Heart right ventricle (tissue), 16 donors: ENCODE measurements around the gene TLE2. TPM values are rescaled to one million over a fixed set of nuclear protein-coding genes. Genes with fewer than 3 reads are reported as not detected.
"Not testable (repeated sequence)": the region's sequence is repeated elsewhere in the genome, so short reads cannot be mapped to it uniquely, and the experiment has no call there.

Experiments used
- ATAC-seq, 8 donors: fragments of 200-7000 bp; cut with Tn5 transposase; one replicate each; pipeline ENCODE4 v1.9.1; 2020; ENCODE audit warnings: mild to moderate bottlenecking in 8 of 8, moderate library complexity in 8 of 8, moderate number of reproducible peaks in 1 of 8
- DNase-seq, 2 donors: peaks; one replicate each; pipeline ENCODE4 v3.0.0-alpha.2; 2020
- H3K27ac ChIP-seq, 10 donors: fragments of 200-600 bp; sonication (generic) in 2 of 10; one replicate each; pipeline versions ENCODE4 v1.5.0 to v1.8.0; 2020 to 2022; ENCODE audit warnings: mild to moderate bottlenecking in 3 of 10
- H3K27me3 ChIP-seq, 7 donors: fragments of 200-600 bp; one replicate each; pipeline ENCODE4 v1.8.0; 2021 to 2022; ENCODE audit warnings: mild to moderate bottlenecking in 2 of 7
- H3K36me3 ChIP-seq, 9 donors: fragments of 200-600 bp; sonication (generic) in 1 of 9; one replicate each; pipeline versions ENCODE4 v1.5.0 to v1.8.0; 2020 to 2022; ENCODE audit warnings: mild to moderate bottlenecking in 2 of 9
- H3K4me1 ChIP-seq, 9 donors: fragments of 200-600 bp; sonication (generic) in 1 of 9; one replicate each; pipeline versions ENCODE4 v1.5.0 to v1.8.0; 2020 to 2022; ENCODE audit warnings: mild to moderate bottlenecking in 4 of 9
- H3K4me3 ChIP-seq, 10 donors: fragments of 200-600 bp; sonication (generic) in 2 of 10; one replicate each; pipeline versions ENCODE4 v1.5.0 to v1.8.0; 2020 to 2022; ENCODE audit warnings: mild to moderate bottlenecking in 7 of 10, moderate library complexity in 2 of 10
- H3K9me3 ChIP-seq, 11 donors: fragments of 200-600 bp in 10 of 11; sonication (generic) in 2 of 11; one replicate each; pipeline versions ENCODE4 v1.5.0 to v1.8.0; 2013 to 2022; ENCODE audit warnings: mild to moderate bottlenecking in 2 of 11, control low read depth in 1 of 11, moderate library complexity in 1 of 11
- CTCF ChIP-seq, 9 donors: fragments of 200-600 bp; sonication (generic) in 2 of 9; IDR thresholded peaks; one replicate each; pipeline versions ENCODE4 v1.5.0 to v1.8.0; 2021 to 2022; ENCODE audit warnings: antibody characterized with exemption in 9 of 9, mild to moderate bottlenecking in 5 of 9, moderate library complexity in 1 of 9
- WGBS, 2 donors: extraction: QIAGEN DNeasy Blood & Tissue Kit; methylation state at CpG; one replicate each; pipeline ENCODE4 v1.1.7; 2013; ENCODE audit warnings: inconsistent platforms in 1 of 2; 5-methylcytosine and 5-hydroxymethylcytosine counted together
- intact Hi-C, 10 donors: fragments of 100-400 bp; cut with DNase I; formaldehyde crosslinking; loops; one replicate each; pipeline versions ENCODE4 v1.11.1 to v1.14.2; 2022
- polyA plus RNA-seq, 2 donors: library from polyadenylated mRNA; stranded (reverse); fragments of 200-250 nt; gene quantifications; one replicate each; pipeline ENCODE4 v1.2.3, GENCODE V29; 2013
- total RNA-seq, 10 donors: library from RNA; stranded (reverse); fragmentation: NEBNext Ultra II Directional in 3 of 10; extraction: Animal tissue kit (Norgen Biotek cat#: 25700) in 3 of 10; gene quantifications; one replicate each; pipeline versions ENCODE4 v1.2.1 to v1.2.4, GENCODE V29; 2021 to 2023
- donor health status: Arrhythmogenic right ventricular cardiomyopathy.
- donor health status: ischemic (EF 13 %, LVEDD 7.1; RV severe dilation, severe dysfunction).
- donor health status: healthy with polysubstance abuse.
- donor health status: DM: no; HTN: yes; CAD: no.
- donor health status: DM: no; HTN: no; CAD: no.
- donor health status: ischemic (EF 25% LVEDD 6.9; RV normal size, moderate dysfunction).
- donor health status: ischemic (EF 25% LVEDD 5.7; RV mildly dilated, moderate dysfunction).
- donor health status: healthy.
- donor health status: DM: yes; HTN: yes; CAD: no.
- donor health status: Ischemic cardiomyopathy.
- donor health status: ischemic (EF 35%, LVEDD 5.7; RV mildly dilated, moderate dysfunction).
- donor health status: nonischemic (EF 11% LVEDD 7.7; RV severe dilation, severe dysfunction).
- donor health status: DM: yes; HTN: yes; CAD: no.
- donor health status: PGD.
- donor health status: ischemic (EF 29% LVEDD 5.4; RV normal size, mild dysfunction).
- donor health status: nonischemic (EF 23%, LVEDD 6.1; RV moderate dilation, normal function).

The TLE2 gene
- total and polyA plus RNA-seq, 12 donors: 28.2 to 64.5 (median 39.9) TPM

DNA sequence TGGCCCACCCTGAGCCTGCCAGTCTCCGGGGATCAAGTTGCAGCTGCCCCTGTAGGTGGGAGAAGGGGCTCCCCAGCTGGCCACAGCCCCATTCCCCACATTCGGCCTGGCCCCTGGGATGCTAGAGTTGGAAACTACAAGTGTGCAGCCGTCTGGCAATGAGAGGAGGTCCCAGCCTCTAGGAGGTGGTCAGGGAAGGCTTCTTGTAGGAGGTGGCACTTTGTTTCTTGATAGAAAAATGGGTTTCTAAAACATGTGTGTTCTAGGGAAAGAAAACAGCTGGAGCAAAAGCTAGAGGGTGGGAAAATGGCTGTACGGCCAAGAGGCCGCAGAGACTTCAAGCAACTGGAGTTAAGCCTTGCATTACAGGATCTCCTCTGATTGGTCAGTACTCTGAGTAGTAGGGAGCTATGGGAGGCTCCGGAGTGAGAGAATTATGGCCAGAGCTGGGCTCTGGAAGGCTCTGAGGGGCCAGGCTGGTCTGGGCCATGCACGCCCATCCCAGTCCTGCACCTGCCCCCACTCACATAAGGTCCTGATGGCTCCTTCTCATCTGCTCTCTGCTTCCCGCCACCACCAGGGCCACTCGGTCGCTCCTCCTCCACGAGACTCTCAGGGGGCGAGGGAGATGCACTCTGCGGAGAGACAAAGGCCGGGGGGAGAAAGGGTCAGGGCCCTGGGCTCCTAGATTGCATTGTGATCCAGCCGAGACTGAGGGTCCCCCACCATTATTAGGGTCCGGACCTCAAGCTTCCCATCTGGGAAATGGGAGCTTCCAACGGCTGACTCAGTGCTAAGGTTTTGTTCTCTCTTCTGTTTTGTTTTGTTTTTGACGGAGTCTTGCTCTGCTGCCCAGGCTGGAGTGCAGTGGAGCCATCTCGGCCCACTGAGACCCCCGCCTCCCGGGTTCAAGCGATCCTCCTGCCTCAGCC, 13.7 kb downstream of the TLE2 start:
- ATAC-seq: no peak
- H3K27me3 ChIP-seq: no peaks in the 10 kb centered on the region
- no peaks in the 10 kb centered on the region for H3K4me1 ChIP-seq
- intact Hi-C loops: no loop called here
- H3K27ac ChIP-seq: no peak overlapping the region
- no peaks in the 10 kb centered on the region for H3K9me3 ChIP-seq
- H3K36me3 ChIP-seq: peaks cover 0 to 73% (median 4%) of the 10 kb centered on the region in 9 donors
- no peak for DNase-seq
- TF ChIP-seq CTCF (IDR thresholded peaks at IDR 0.05): no peak
- no peak overlapping the region for H3K4me3 ChIP-seq
- 94% methylated on average over 22 of the region's 22 CpGs for WGBS, 2 donors

GRCh38 chr19:3014135-3014534, 14.9 kb downstream of the TLE2 start:
- DNase-seq (no peak), ATAC-seq (no peak)
- no peak for TF ChIP-seq CTCF (IDR thresholded peaks at IDR 0.05)
- peaks cover 0 to 76% (median 8%) of the 10 kb centered on the region in 9 donors for H3K36me3 ChIP-seq
- H3K27ac ChIP-seq: no peak overlapping the region
- 99% methylated on average over 8 of the region's 8 CpGs for WGBS, 2 donors
- H3K4me3 ChIP-seq: no peak overlapping the region
- intact Hi-C loops: no loop called here
- no peaks in the 10 kb centered on the region for H3K4me1 ChIP-seq
- H3K27me3 ChIP-seq: no peaks in the 10 kb centered on the region
- no peaks in the 10 kb centered on the region for H3K9me3 ChIP-seq

- H3K4me1 ChIP-seq: no peaks in the 10 kb centered on the region
- H3K36me3 ChIP-seq: peaks cover 0 to 81% (median 9%) of the 10 kb centered on the region in 9 donors
- H3K4me3 ChIP-seq: no peak overlapping the region
- ATAC-seq (no peak), DNase-seq (no peak)
- 79 to 84% methylated on average over 7 of the region's 7 CpGs for WGBS, 2 donors
- intact Hi-C loops: no loop called here
- no peaks in the 10 kb centered on the region for H3K9me3 ChIP-seq
- no peak for TF ChIP-seq CTCF (IDR thresholded peaks at IDR 0.05)
- H3K27ac ChIP-seq: no peak overlapping the region
- no peaks in the 10 kb centered on the region for H3K27me3 ChIP-seq
These were observed 15.8 kb downstream of the TLE2 start for GRCh38 chr19:3013263-3013725.

DNA sequence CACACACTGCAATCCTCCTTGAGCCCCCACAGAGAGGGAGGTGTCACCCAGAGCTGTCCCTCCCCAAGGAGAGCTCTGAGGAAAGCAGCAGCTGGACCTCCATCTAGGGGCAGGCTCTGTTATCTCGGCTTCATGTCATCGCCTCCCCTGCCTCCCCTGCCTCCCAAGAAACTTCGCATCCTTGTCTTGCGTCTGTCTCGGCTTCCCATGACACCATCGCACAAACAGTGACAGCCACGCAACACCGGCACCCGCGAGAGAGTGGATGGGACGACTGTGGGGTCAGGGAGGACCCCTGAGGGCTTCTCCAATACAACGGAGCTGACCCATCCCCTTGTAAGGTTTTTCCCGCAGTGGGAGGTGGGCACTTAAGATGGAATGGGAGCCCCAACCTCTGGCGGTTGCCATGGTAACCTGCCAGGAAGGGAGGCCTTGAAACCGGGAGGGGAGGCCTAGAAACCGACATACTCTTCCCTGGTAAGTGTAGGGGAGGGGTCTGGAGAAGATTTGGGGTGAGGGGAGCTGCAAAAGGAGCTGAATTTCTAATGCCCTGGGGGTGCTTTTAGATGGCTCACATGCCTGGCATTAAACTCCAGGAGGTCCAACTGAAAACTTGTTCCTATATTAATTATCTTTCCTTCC, 16.3 kb downstream of the TLE2 start:
- TF ChIP-seq CTCF (IDR thresholded peaks at IDR 0.05): no peak
- Histone ChIP-seq H3K9me3 (no peaks in the 10 kb centered on the region), H3K27me3 (no peaks in the 10 kb centered on the region), H3K36me3 (peaks cover 0 to 87% (median 9%) of the 10 kb centered on the region in 9 donors), H3K4me1 (no peaks in the 10 kb centered on the region), H3K27ac (no peak overlapping the region), H3K4me3 (no peak overlapping the region)
- peak in 1 of 8 donors; percentile 16 for ATAC-seq
- DNase-seq: no peak
- WGBS, 2 donors: 70 to 73% methylated on average over 16 of the region's 16 CpGs
- intact Hi-C loops: no loop called here

GRCh38 chr19:3012059-3012458, 17.0 kb downstream of the TLE2 start:
- intact Hi-C loops, H3K4me1 ChIP-seq, ATAC-seq, H3K27me3 ChIP-seq, DNase-seq, H3K9me3 ChIP-seq, H3K27ac ChIP-seq, H3K4me3 ChIP-seq: not testable (repeated sequence)
- 86 to 88% methylated on average over 13 of the region's 13 CpGs for WGBS, 2 donors
- peaks cover 0 to 90% (median 14%) of the 10 kb centered on the region in 9 donors for H3K36me3 ChIP-seq
